Kidney epithelial cell (primary cell): ENCODE results near the gene DOCK11. TPM values are rescaled to one million over a fixed set of nuclear protein-coding genes. Genes with fewer than 3 reads are reported as not detected.
"Not testable (repeated sequence)": the region's sequence is repeated elsewhere in the genome, so short reads cannot be mapped to it uniquely, and the experiment has no call there.

ENCODE experiments used
- DNase-seq: peaks from one replicate; pipeline ENCODE4 v3.0.0-alpha.2; 2010; ENCODE audit warnings: low read depth
- H3K27me3 ChIP-seq: 2 replicates; pipeline ENCODE4 v1.6.0; 2011; ENCODE audit warnings: low read length; ENCODE audit not compliant: control insufficient read depth, insufficient read depth
- H3K36me3 ChIP-seq: 2 replicates; pipeline ENCODE4 v1.5.1; 2011; ENCODE audit warnings: low read length; ENCODE audit not compliant: control insufficient read depth, insufficient read depth
- H3K4me3 ChIP-seq: 2 replicates; pipeline ENCODE4 v1.5.1; 2011; ENCODE audit warnings: low read depth, mild to moderate bottlenecking, control low read depth, low read length
- total RNA-seq: library from RNA; depleted of rRNA; stranded (reverse); fragments of >200 nt; gene quantifications from 2 replicates; pipeline ENCODE4 v1.2.3, GENCODE V29; 2015
- TF ChIP-seq, protein P1 (sequence below): IDR thresholded peaks from 2 replicates; pipeline ENCODE4 v1.5.1; 2011; ENCODE audit warnings: mild to moderate bottlenecking, moderate library complexity, low read length, control low read depth, inconsistent platforms; ENCODE audit not compliant: insufficient read depth, poor library complexity, severe bottlenecking

The DOCK11 gene
- total RNA-seq, 1 donor from 2014 or later = 10.9 TPM

DNA sequence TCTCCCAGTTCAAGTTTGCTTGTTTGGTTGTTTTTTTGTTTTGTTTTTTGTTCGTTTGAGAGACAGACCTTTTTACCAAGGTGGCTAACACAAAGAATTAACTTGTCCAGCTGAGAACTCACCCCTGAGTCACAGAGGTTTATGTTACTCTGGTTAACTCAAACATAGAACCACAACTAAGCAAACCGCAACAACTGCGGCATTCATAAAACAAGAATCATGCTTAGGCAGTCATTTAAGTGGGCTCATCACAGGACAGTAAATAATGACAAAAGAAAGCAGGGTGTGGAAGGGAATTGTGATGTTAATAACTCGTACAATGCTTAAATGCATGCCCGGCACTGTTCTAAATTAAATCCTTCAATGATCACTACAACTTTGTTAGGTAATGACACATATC is 207.1 kb downstream of the DOCK11 start:
- no peak for DNase-seq
- no peak overlapping the region for H3K4me3 ChIP-seq
- TF ChIP-seq, protein P1, sequence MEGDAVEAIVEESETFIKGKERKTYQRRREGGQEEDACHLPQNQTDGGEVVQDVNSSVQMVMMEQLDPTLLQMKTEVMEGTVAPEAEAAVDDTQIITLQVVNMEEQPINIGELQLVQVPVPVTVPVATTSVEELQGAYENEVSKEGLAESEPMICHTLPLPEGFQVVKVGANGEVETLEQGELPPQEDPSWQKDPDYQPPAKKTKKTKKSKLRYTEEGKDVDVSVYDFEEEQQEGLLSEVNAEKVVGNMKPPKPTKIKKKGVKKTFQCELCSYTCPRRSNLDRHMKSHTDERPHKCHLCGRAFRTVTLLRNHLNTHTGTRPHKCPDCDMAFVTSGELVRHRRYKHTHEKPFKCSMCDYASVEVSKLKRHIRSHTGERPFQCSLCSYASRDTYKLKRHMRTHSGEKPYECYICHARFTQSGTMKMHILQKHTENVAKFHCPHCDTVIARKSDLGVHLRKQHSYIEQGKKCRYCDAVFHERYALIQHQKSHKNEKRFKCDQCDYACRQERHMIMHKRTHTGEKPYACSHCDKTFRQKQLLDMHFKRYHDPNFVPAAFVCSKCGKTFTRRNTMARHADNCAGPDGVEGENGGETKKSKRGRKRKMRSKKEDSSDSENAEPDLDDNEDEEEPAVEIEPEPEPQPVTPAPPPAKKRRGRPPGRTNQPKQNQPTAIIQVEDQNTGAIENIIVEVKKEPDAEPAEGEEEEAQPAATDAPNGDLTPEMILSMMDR = no peak
- no peaks in the 10 kb centered on the region for H3K27me3 ChIP-seq
- no peaks in the 10 kb centered on the region for H3K36me3 ChIP-seq

DNA sequence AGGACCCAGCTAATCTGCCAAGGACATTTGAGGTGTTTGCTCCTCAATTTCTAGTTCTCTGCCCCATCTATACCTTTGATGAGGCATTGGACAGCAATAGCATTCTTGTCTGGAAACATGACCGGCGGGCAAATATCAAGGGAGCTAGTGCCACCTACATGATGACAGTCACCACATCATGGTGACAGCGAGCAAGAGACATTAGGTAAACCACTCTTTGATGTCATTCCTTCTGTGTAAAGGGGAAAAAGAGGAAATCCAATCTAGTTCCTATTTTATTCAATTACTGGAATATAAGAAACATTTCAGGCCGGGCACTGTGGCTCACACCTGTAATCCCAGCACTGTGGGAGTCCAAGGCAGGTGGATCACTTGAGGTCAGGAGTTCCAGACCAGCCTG is 211.1 kb downstream of the DOCK11 start:
- no peaks in the 10 kb centered on the region for H3K36me3 ChIP-seq
- TF ChIP-seq, protein P1 = no peak
- DNase-seq = no peak
- no peaks in the 10 kb centered on the region for H3K27me3 ChIP-seq
- H3K4me3 ChIP-seq = no peak overlapping the region

DNA sequence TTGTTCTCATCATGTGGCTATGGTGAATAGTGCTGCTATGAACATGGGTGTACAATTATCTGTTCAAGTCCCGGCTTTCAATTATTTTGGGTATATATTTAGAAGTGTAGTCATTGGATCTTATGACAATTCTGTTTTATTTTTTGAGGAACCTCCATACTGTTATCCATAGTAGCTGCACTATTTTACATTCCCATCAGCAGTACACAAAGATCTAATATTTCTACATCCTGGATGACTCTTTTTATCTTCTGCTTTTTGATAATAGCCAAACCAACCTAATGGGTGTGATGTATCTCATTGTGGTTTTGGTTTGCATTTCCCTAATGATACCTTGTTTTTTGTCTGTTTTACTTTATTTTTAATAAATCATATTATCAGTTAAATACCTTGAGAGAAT is 218.9 kb downstream of the DOCK11 start:
- Histone ChIP-seq H3K4me3 (no peak overlapping the region), H3K36me3 (no peaks in the 10 kb centered on the region), H3K27me3 (no peaks in the 10 kb centered on the region)
- TF ChIP-seq, protein P1 = no peak
- no peak for DNase-seq

DNA sequence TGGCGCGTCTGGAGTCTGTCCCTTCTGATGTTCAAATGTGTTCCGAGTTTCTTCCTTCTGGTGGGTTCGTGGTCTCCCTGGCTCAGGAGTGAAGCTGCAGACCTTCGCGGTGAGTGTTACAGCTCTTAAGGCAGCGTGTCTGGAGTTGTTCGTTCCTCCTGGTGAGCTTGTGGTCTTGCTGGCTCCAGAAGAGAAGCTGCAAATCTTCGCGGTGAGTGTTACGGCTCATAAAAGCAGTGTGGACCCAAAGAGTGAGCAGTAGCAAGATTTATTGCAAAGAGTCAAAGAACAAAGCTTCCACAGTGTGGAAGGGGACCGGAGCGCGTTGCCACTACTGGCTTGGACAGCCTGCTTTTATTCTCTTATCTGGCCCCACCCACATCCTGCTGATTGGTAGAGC is 220.3 kb downstream of the DOCK11 start:
- not testable (repeated sequence) for H3K36me3 ChIP-seq, DNase-seq, H3K27me3 ChIP-seq, H3K4me3 ChIP-seq

DNA sequence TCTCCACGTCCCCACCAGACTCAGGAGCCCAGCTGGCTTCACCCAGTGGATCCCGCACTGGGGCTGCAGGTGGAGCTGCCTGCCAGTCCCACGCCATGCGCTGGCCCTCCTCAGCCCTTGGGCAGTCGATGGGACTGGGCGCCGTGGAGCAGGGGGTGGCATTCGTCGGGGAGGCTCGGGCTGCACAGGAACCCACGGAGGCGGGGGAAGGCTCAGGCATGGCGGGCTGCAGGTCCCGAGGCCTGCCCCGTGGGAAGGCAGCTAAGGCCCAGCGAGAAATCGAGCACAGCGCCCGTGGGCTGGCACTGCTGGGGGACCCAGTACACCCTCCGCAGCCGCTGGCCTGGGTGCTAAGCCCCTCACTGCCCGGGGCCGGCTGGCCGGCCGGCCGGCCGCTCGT is 221.2 kb downstream of the DOCK11 start:
- not testable (repeated sequence) for DNase-seq, H3K27me3 ChIP-seq, H3K36me3 ChIP-seq, H3K4me3 ChIP-seq

DNA sequence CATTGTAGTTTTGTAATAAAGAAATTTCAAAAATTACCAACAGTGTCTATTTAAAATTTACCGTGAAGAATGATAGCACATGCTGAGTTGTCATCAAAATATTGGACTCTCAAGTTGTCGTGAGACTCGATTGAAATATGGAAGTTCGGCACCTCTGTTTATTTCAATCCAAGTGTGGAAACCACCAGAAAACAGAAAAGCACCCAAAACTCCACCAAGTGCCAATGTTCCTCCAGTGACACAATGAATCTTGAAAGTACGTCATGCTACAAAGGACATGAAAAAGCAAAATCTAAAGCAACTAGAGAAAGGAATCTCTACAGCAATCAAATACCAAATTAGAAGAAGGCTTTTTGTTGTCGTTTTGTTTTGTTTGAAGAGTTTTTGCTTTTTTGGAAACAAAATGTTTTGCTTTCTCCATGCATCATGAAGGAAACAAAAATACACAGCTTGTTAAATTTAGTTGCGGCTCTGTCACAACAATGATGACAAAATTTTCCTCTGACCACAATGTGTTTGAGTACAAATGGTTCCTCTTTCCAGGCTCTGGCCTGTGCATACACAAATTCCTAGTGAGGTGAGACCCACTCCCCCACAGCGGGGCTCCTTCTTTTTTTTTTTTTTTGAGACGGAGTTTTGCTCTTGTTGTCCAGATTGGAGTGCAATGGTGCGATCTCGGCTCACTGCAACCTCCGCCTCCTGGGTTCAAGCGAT is 222.2 kb downstream of the DOCK11 start:
- no peak overlapping the region for H3K4me3 ChIP-seq

More for the DNA sequence above, 222.2 kb downstream of the DOCK11 start:
- no peaks in the 10 kb centered on the region for H3K36me3 ChIP-seq
- H3K27me3 ChIP-seq = no peaks in the 10 kb centered on the region
- TF ChIP-seq, protein P1 = no peak
- no peak for DNase-seq
